Heart left ventricle (tissue), 13 donors: ENCODE results near the gene HSPB6.

Experiments
- CTCF ChIP-seq, 12 donors: fragments of 200-600 bp; sonication (generic) in 4 of 12; IDR thresholded peaks; one replicate each; pipeline versions ENCODE4 v1.5.0 to v1.8.0; 2018 to 2022; ENCODE audit warnings: antibody characterized with exemption in 12 of 12, mild to moderate bottlenecking in 5 of 12
- POLR2A ChIP-seq, 2 donors: fragments of 450-650 bp; IDR thresholded peaks; one replicate each; pipeline ENCODE4 v1.6.1; 2017; ENCODE audit warnings: antibody characterized with exemption in 2 of 2, mild to moderate bottlenecking in 2 of 2, moderate library complexity in 2 of 2
- donor health status: ischemic (EF 13 %, LVEDD 7.1; RV severe dilation, severe dysfunction).
- donor health status: DM: no; HTN: yes; CAD: no.
- donor health status: DM: no; HTN: no; CAD: no.
- donor health status: ischemic (EF 25% LVEDD 6.9; RV normal size, moderate dysfunction).
- donor health status: ischemic (EF 25% LVEDD 5.7; RV mildly dilated, moderate dysfunction).
- donor health status: ischemic (EF 35%, LVEDD 5.7; RV mildly dilated, moderate dysfunction).
- donor health status: nonischemic (EF 11% LVEDD 7.7; RV severe dilation, severe dysfunction).
- donor health status: DM: yes; HTN: yes; CAD: no.
- donor health status: PGD.
- donor health status: ischemic (EF 29% LVEDD 5.4; RV normal size, mild dysfunction).
- donor health status: nonischemic (EF 23%, LVEDD 6.1; RV moderate dilation, normal function).

DNA sequence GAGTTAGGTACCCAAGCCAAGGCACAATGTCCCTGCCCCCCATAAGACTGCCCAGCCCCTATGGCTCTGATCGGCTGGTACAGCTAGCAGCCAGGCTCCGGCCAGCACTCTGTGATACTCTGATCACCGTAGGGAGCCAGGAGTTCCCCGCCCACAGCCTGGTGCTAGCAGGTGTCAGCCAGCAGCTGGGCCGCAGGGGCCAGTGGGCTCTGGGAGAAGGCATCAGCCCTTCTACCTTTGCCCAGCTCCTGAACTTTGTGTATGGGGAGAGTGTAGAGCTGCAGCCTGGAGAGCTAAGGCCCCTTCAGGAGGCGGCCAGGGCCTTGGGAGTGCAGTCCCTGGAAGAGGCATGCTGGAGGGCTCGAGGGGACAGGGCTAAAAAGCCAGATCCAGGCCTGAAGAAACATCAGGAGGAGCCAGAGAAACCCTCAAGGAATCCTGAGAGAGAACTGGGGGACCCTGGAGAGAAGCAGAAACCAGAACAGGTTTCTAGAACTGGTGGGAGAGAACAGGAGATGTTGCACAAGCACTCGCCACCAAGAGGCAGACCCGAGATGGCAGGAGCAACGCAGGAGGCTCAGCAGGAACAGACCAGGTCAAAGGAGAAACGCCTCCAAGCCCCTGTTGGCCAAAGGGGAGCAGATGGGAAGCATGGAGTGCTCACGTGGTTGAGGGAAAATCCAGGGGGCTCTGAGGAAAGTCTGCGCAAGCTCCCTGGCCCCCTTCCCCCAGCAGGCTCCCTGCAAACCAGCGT, 42.1 kb downstream of the HSPB6 start:
- TF ChIP-seq CTCF (IDR thresholded peaks at IDR 0.05) (no peak), POLR2A (IDR thresholded peaks at IDR 0.05) (no peak)
